Measurements from ENCODE around the gene PLEKHG7. TPM values are rescaled to one million over a fixed set of nuclear protein-coding genes. Genes with fewer than 3 reads are reported as not detected.

PLEKHG7 gene
- total and polyA plus RNA-seq, 9 of the 15 experiments (the other 6 are each of a cell fraction or from before 2014, with no cell fraction given), result 0.03 TPM; not detected in 8

- TF ChIP-seq SFPQ (IDR thresholded peaks at IDR 0.05; ENCODE audit: low read depth, low read length) (no peak), ETV5 (CRISPR knock-in tag; IDR thresholded peaks at IDR 0.05; ENCODE audit: low read depth) (no peak), FOS (IDR thresholded peaks at IDR 0.05; ENCODE audit: extremely low read depth, insufficient read length) (peak; percentile 20), L3MBTL2 (IDR thresholded peaks at IDR 0.05) (peak; percentile 38; the same call in 1 of the 2 replicates), PHTF2 (CRISPR knock-in tag; IDR thresholded peaks at IDR 0.05) (no peak), SMAD4 (CRISPR knock-in tag; conservative IDR thresholded peaks at IDR 0.05) (no peak), ZNF77 (CRISPR knock-in tag; IDR thresholded peaks at IDR 0.05) (no peak), SMARCC2 (IDR thresholded peaks at IDR 0.05; ENCODE audit: low read depth) (no peak), JUN (IDR thresholded peaks at IDR 0.05; ENCODE audit: borderline replicate concordance, low read depth, low read length) (peak; percentile 66; the same call in 1 of the 2 replicates), JUN (CRISPR knock-in tag; IDR thresholded peaks at IDR 0.05; ENCODE audit: borderline replicate concordance) (no peak), YY1 (IDR thresholded peaks at IDR 0.05; ENCODE audit: borderline replicate concordance in 1 of 3, control insufficient read depth in 1 of 3, extremely low read depth in 1 of 3, insufficient read depth in 3 of 3, insufficient read length in 1 of 3, insufficient replicate concordance in 2 of 3, low read depth in 1 of 3, low read length in 2 of 3) (no peak), ZFP36 (IDR thresholded peaks at IDR 0.05; ENCODE audit: low read depth, low read length, partially characterized antibody) (no peak), ERF (CRISPR knock-in tag; IDR thresholded peaks at IDR 0.05) (no peak), MYNN (IDR thresholded peaks at IDR 0.05) (no peak), MYNN (CRISPR knock-in tag; IDR thresholded peaks at IDR 0.05) (no peak), HNRNPK (IDR thresholded peaks at IDR 0.05; ENCODE audit: low read depth, low read length, poor library complexity, severe bottlenecking) (no peak), PHB2 (IDR thresholded peaks at IDR 0.05; ENCODE audit: low read depth) (no peak), SRSF9 (IDR thresholded peaks at IDR 0.05; ENCODE audit: borderline replicate concordance, low read depth, low read length) (no peak), DACH1 (IDR thresholded peaks at IDR 0.05; ENCODE audit: partially characterized antibody) (no peak), KLF6 (CRISPR knock-in tag; IDR thresholded peaks at IDR 0.05; ENCODE audit: borderline replicate concordance) (no peak), ATF7 (IDR thresholded peaks at IDR 0.05) (no peak), SMARCA4 (IDR thresholded peaks at IDR 0.05) (peak; percentile 42; the same call in 1 of the 2 replicates), IRF1 (CRISPR knock-in tag; IDR thresholded peaks at IDR 0.05; ENCODE audit: borderline replicate concordance) (no peak), DPF2 (IDR thresholded peaks at IDR 0.05) (0 out of 2 replicates have a peak, but pooled peaks have one; percentile 19), ZNF274 (IDR thresholded peaks at IDR 0.05; ENCODE audit: borderline replicate concordance, low read depth, low read length) (no peak), NFE2 (IDR thresholded peaks at IDR 0.05; ENCODE audit: low read depth) (0 out of 2 replicates have a peak, but pooled peaks have one; percentile 4)
- TF ChIP-seq, protein P1, sequence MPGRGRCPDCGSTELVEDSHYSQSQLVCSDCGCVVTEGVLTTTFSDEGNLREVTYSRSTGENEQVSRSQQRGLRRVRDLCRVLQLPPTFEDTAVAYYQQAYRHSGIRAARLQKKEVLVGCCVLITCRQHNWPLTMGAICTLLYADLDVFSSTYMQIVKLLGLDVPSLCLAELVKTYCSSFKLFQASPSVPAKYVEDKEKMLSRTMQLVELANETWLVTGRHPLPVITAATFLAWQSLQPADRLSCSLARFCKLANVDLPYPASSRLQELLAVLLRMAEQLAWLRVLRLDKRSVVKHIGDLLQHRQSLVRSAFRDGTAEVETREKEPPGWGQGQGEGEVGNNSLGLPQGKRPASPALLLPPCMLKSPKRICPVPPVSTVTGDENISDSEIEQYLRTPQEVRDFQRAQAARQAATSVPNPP (IDR thresholded peaks at IDR 0.05; ENCODE audit: borderline replicate concordance, insufficient read depth, insufficient read length), result no peak
These were observed 57.0 kb downstream of the PLEKHG7 start (continued) for GRCh38 chr12:92759634-92760268.
